Measurements from ENCODE around the gene PTPRC. TPM values are rescaled to one million over a fixed set of nuclear protein-coding genes. Genes with fewer than 3 reads are reported as not detected.
A peak's percentile ranks its signal among the peaks of the same experiment; 100 is the strongest.
"Not testable (repeated sequence)": the region's sequence is repeated elsewhere in the genome, so short reads cannot be mapped to it uniquely, and the experiment has no call there.

Gene PTPRC, protein sequence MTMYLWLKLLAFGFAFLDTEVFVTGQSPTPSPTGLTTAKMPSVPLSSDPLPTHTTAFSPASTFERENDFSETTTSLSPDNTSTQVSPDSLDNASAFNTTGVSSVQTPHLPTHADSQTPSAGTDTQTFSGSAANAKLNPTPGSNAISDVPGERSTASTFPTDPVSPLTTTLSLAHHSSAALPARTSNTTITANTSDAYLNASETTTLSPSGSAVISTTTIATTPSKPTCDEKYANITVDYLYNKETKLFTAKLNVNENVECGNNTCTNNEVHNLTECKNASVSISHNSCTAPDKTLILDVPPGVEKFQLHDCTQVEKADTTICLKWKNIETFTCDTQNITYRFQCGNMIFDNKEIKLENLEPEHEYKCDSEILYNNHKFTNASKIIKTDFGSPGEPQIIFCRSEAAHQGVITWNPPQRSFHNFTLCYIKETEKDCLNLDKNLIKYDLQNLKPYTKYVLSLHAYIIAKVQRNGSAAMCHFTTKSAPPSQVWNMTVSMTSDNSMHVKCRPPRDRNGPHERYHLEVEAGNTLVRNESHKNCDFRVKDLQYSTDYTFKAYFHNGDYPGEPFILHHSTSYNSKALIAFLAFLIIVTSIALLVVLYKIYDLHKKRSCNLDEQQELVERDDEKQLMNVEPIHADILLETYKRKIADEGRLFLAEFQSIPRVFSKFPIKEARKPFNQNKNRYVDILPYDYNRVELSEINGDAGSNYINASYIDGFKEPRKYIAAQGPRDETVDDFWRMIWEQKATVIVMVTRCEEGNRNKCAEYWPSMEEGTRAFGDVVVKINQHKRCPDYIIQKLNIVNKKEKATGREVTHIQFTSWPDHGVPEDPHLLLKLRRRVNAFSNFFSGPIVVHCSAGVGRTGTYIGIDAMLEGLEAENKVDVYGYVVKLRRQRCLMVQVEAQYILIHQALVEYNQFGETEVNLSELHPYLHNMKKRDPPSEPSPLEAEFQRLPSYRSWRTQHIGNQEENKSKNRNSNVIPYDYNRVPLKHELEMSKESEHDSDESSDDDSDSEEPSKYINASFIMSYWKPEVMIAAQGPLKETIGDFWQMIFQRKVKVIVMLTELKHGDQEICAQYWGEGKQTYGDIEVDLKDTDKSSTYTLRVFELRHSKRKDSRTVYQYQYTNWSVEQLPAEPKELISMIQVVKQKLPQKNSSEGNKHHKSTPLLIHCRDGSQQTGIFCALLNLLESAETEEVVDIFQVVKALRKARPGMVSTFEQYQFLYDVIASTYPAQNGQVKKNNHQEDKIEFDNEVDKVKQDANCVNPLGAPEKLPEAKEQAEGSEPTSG (N-terminal part only)
- 2.8 and 3.1 TPM in 2 replicates for total RNA-seq (2014; rRNA removed; shearing (Covaris generic))

DNA sequence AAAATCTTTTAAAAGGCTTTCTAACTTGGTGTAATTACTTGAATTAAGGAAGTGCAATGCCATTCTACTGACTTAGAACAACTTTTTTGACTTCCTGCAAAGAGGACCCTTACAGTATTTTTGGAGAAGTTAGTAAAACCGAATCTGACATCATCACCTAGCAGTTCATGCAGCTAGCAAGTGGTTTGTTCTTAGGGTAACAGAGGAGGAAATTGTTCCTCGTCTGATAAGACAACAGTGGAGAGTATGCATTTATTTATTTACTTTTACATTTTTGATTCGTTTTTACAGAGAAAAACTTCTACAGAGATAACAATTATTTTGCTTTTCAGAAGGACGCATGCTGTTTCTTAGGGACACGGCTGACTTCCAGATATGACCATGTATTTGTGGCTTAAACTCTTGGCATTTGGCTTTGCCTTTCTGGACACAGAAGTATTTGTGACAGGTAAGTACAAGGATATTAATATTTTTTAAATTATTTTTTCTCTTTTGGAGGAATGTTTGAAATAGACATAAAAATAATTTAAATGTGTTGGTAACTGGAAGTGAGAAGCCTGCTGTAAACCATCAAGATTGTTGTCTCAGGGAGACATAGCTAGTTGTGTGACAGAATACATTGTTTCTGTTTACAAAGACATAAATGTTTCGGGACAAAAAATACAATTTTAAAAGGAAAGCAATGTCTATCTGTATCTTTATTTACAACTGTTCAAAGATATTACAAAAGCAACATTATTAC, at the start of gene PTPRC:
PTPRC (plus strand) TSS at position 147 of the 742 bp plus-strand sequence; CDS start at position 376, 229 bp downstream.
- DNase-seq (ENCODE audit: low spot score) = no peak

DNA sequence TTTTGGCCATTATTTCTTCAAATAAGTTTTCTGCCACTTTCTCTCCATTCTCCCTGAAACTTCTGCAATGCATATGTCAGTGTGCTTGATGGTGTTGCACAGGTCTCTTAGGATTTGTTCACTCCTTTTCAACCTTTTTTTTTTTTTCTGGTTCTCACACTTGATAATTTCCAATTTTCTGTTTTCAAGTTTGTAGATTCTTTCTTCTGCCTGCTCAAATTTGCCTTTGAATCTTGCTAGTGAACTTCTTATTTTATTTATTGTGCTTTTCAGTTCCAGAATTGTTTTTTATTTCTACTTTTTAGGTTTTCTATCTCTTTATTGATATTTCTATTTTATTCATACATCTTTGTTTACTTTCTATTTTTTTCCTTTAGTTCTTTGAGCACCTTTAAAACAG, 48.4 kb upstream of the PTPRC start:
- DNase-seq (ENCODE audit: low spot score) = no peak

DNA sequence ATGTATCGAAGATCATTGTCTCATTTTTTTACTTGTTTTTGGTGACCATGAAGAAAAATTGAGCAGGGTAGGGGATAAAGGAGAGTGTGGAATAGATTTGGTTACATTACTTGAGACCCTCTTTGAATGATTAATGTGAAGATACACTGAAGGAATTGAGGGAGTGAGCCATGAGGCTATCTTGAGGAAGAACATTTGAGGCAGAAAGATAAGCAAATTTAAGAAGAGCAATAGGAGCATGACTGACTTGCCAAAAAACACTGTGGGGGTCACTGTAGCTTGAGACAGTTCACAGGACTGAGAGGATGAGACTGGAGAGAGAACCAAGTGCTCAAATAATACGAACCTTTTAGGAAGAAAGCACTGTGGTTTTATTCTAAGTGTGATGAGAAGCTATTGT, 43.1 kb upstream of the PTPRC start:
- no peak for DNase-seq (ENCODE audit: low spot score)

DNA sequence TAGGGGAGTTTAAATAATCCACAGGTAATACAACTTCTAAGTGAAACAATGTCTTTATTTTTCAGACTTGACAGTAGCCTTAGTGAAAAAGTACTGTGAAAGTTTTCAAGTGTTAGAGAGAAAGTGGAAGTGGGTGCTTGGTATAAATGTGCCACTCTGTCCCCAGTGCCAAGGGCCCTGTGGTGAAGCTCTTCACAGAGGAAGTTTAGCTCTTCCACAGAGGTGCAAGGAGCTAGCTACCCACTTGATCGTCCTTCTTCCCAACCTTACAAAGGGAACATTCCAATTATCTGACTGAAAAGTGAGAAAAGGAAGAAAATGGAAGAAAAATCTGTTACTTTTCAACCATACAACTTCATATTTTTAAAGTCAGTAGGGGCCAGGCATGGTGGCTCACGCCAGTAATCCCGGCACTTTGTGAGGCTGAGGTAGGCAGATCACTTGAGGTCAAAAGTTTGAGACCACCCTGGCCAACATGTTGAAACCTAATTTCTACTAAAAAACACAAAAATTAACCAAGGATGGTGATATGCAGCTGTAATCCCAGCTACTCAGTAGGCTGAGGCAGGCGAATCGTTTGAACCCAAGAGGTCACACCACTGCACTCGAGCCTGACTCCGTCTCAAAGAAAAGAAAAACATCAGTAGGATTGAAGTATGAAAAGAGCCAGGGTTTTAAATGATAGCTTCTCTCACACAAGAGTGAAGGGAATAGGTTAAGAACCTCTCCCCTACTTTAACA, 41.0 kb upstream of the PTPRC start:
- DNase-seq (ENCODE audit: low spot score) = no peak

DNA sequence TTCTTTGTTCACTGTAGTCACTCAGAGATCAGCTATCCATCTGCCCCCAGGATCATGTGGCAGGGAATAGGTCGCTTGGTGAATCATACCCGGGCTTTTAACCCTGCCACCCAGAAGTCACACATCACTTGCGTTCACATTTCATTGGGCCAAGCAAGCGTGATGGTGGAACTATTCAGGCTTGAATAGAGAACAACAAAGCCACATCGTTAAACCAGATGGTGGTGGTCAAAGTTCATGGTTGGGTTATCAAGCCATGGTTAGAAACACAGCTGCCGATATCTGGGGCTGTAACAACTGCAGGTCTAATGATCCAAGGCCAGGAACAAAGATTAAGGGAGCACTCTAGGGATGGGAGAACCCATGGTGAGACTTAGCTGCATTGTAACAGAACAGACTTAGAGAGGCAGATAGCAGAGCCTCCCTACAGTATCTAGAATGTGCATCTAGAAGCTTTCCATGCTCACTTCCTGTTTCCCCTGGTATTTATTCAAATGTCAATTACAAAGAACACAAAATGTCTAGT, 40.0 kb upstream of the PTPRC start:
- DNase-seq (ENCODE audit: low spot score) = no peak

DNA sequence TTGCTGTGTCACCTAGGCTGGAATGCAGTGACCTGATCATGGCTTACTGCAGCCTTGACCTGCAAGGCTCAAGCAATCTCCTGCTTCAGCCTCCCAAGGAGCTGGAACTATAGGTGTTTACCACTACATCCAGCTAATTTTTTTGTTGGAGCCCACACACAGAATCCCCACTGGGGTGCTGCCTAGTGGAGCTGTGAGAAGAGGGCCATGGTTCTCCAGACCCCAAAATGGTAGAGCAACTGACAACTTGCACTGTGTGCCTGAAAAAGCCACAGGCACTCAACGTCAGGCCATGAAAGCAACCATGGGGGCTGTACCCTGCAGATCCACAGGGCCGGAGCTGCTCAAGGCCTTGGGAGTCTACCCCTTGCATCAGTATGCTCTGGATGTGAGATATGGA, 39.1 kb upstream of the PTPRC start:
- DNase-seq (ENCODE audit: low spot score) = no peak

DNA sequence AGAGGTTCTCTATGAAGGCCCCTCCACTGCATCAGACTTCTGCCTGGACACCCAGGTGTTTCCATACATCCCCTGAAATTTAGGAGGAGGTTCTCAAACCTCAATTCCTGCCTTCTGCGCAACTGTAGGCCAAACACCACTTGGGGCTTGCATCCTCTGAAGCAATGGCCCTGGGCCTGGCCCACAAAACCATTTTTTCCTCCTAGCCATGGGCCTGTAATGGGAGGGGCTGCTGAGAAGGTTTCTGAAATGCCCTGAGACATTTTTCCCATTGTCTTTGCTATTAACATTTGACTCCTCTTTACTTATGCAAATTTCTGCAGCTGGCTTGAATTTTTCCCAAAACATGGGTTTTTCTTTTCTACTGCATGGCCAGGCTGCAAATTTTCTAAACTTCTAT, 37.9 kb upstream of the PTPRC start:
- DNase-seq (ENCODE audit: low spot score) = no peak

DNA sequence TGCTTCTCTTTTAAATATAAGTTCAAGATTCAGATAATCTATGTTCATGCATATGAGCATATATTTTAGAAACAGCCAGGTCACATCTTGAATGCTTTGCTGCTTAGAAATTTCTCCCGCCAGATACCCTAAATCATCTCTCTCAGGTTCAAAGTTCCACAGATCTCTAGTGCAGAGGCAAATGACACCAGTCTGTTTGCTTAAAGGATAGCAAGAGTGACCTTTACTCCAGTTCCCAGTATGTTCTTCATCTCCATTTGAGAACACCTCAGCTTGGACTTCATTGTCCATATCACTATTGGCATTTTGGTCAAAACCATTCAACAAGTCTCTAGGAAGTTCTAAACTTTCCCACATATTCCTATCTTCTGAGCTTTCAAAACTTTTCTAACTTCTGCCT, 37.5 kb upstream of the PTPRC start:
- DNase-seq (ENCODE audit: low spot score) = not testable (repeated sequence)

DNA sequence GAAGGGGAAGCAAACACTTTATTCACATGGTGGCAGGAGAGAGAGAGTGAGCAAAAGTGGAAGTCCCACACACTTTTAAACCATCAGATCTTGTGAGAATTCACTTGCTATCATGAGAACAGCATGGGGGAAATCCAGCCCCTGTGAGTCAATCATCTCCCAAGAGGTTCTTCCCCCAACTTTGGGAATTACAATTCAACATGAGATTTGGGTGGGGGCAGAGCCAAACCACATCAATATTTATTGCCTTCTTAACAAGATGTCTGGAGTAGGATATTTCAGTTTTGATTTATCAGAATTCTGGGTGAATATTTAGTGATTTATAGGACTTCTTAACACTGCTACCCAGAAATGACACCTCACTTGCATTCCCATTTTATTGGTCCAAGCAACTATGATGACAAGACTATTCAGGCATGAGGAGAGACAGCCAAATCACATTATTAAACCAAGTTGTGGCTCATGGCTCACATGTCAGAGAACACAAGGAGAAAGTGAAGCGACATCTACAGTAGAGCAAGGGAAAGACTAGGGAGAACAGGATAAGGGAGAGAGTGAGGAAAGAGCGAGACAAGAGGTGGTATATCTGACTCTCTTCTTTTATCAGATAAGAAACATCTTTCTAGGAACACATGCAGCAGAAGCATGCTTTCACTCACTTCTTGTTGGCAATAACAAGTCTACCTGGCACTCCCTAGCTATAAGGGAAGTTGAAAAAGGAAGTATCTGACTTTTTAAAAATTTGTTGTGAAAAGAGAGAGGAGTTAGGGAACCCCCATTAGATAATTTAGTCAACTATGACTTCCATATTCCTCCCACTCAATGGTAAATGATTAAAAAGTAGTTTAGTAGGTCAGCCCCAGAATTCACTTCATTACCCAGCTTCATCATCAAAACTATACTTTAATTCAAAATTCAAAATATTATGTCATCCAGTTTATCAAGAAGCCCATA, 36.6 kb upstream of the PTPRC start:
- DNase-seq (ENCODE audit: low spot score) = peak; percentile 92

DNA sequence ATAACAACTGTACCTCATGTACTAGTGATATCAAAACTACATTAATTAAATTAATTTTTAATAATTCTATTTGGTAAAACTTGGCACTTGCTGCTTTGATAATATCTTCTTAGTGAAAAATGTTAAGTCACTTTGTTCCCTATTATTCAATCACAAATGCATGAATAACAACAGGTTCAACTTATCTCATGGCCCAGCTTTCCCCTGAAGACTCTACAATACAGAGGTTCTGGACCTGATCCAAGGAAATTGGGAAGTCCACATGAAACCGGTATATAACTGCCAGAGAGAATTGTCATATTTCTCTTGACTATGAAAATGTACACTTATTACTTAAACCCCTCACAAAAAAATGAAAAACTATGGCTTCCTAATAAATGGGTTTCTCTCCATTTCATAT, 33.9 kb upstream of the PTPRC start:
- no peak for DNase-seq (ENCODE audit: low spot score)

DNA sequence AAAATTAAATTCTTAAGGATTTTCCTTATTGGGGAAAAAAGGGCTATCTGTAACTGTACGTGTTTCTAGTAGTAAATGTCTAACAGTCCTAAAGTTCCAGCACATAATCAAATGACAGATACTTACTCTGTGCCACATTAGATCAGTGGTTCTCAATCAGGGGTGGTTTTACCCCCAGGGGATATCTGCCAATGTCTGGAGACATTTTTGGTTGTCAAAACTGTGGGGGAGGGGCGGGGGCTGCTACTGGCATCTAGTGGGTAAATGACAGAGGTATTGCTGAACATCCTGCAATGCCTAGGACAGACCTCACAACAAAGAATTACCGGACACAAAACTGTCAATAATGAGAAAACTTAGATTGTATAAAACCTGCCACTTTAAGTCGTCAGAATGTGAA, 33.4 kb upstream of the PTPRC start:
- no peak for DNase-seq (ENCODE audit: low spot score)

DNA sequence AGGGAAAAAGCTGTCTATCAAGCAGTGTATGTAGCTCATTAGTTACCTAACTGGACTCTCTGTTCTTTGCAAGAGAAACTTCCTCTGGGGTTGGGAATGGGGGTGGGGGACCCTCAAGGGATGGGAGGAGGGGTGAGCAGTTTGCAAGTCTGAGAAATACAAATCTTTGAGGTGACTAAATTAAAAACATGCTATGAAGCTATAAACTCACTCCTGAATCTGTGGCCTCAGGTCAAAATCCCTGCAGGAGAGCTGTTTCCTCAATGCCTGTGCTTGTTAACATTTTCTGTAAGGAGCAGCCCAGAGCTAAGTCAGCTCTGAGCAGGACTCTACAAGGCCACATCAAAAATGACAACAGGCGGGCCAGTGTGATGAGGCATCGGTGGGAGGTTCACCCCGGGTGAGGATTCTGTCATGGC, 32.8 kb upstream of the PTPRC start:
- DNase-seq (ENCODE audit: low spot score) = no peak

DNA sequence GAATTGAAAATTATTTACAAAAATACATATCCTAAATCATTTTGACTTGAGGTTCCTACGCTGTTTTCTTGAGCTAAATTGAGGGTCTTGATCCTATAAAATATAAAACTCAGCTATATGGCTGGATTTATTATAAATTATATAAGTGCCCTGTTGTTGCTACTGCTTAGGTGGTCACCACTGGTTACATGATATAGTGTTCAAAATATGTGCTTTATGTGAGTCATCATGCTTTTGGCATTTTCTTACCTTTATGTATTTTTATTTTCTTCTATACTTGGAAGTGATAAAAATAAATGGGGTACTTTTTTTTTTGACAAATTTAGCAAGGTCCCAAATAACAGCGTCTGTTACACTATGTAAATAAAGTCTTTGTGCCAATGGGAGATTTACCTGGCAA, 31.1 kb upstream of the PTPRC start:
- DNase-seq (ENCODE audit: low spot score) = no peak

DNA sequence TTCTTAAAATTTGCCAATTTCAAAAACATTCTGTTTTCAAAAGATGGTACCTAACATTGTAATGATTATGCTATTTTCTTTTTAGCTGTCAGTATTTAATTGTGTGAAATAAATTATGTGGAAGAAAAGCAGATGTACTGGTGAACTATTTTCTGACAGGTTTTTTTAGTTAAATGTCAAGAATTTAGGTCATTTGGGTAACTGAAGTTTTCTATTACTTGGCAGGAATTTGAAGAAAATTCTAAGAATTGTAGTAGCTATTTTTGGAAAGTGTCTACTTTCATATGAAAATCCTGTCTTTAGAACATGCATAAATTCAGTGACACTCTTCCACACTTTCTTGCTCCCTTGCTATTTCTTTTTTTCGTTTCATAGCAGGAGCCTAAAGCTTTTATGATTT, 28.5 kb upstream of the PTPRC start:
- no peak for DNase-seq (ENCODE audit: low spot score)

DNA sequence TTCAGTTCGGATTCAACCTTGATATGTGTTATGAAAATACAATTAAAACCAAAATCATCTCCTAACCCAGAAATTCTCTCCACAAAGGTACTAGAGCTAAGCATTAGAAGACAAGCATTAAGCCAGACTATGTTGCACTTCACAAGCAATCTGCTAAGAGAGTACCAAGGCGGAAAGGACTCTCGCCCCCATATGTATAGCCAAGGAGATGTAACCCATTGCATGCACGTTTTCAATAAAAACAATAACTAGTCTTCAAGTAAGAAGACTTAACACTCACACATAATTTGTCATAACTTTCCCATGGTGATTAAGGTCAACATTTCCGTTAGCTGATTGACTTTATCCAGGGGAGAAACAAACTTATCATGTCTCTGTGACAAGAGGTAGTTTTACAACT, 27.6 kb upstream of the PTPRC start:
- no peak for DNase-seq (ENCODE audit: low spot score)

DNA sequence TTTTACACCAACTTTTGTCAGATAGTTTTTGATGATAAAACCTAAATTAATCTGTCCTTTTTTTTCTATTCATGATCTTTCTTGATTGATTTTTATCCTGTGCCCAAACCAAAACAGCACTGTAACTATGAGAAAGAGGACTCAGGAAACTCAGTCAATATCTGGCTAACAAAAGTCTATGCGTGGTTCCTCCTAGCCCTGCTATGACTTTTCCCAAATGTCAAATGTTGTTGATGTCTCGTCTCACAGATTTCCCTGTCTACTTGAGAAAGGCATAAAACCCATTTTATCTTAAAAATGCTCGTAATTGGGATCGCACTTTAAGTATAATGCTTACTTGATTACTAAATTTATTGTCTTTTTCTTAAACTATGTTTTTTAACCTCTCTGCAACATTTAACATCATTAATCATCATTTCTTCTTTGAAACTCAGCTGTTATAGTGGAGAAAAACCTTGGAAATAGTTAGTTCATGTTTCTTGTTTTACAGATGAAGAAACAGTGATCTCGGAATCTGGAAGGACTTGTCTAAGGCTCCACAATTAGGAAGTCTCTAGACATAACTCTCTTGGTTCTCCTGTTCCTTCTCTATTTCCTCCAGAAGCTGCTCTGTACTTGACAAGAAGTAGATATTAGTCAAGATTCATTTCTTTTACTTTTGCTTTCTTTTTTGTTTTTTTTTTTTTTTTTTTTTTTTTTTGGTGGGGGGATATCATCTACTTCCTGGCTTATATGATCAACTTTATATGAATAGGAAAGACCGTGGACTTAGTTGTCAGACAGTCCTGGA, 26.2 kb upstream of the PTPRC start:
- DNase-seq (ENCODE audit: low spot score) = no peak

DNA sequence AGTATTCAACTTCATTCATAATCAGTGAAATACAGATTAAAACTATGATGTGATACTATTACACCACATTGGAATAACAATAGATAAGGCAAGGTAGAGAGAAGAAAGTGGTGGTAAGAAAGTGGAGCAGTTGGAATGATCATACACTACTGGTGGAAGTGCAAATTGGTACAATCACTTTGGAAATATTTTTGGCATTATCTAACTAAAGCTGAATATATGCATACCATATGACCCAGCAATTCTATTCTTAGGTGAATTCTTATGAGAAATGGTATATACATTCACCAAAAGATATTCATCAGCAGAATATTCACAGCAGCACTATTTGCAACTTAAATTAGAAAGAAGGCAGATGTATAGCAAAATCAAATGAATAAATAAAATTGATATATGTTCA, 21.4 kb upstream of the PTPRC start:
- DNase-seq (ENCODE audit: low spot score) = no peak

DNA sequence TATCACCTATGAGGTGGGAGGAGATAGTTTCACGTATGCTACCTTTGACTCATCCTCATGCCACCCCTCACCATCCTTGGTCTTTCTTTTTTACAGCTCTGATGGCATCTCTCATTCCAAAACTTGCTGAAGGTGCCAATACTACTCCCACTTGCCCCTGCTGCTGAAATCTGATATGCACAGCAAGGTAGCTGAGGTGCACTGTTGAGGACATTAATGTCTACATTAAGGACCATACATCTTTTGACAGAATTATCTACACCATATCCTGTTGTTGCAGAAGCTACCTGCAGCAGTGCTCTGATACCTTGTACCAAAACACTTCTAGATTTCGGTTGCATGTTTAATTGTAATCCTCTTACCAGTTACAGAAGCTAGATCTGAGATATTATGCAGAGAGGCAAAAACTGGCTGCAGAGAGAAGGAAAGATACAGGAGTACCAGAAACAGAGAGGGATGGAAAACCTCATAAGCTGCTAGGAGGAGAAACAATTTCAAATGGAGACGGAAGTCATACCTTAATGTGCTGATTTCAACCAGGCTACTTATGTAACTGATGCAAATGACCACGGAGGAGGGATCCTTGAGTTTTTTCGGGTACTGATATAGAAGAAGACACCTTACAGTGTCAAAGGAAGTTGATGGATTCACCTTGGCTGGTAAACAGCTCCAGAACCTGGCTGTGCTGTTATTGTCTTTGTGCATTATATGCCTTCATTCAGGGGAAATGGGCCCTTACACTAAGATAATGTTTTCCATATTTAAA, 19.3 kb upstream of the PTPRC start:
- DNase-seq (ENCODE audit: low spot score) = no peak
